HEK293T (cell line): ENCODE results near the gene KCNQ2.

Experiments used
- FOXA1 ChIP-seq: fragments of 450-650 bp; IDR thresholded peaks from 2 replicates; pipeline ENCODE4 v1.6.1; 2016; ENCODE audit warnings: mild to moderate bottlenecking
- FOXM1 ChIP-seq: fragments of 450-650 bp; IDR thresholded peaks from 2 replicates; pipeline ENCODE4 v1.6.1; 2017; ENCODE audit warnings: mild to moderate bottlenecking, borderline replicate concordance
- L3MBTL2 ChIP-seq: fragments of 450-650 bp; conservative IDR thresholded peaks from 2 replicates; pipeline ENCODE4 v1.6.1; 2016; ENCODE audit warnings: mild to moderate bottlenecking

- TF ChIP-seq FOXM1, result no peak
- no peak for TF ChIP-seq L3MBTL2
- no peak for TF ChIP-seq FOXA1
Observed at GRCh38 chr20:63386491-63386890, 86.0 kb downstream of the KCNQ2 start.
